Fibroblast of peridontal ligament (primary cell): ENCODE data around the gene KIRREL3.
A peak's percentile ranks its signal among the peaks of the same experiment; 100 is the strongest.

Experiments
- DNase-seq: peaks from one replicate; pipeline ENCODE4 v3.0.0-alpha.2; 2010; ENCODE audit errors: extremely low read depth

KIRREL3 gene

DNA sequence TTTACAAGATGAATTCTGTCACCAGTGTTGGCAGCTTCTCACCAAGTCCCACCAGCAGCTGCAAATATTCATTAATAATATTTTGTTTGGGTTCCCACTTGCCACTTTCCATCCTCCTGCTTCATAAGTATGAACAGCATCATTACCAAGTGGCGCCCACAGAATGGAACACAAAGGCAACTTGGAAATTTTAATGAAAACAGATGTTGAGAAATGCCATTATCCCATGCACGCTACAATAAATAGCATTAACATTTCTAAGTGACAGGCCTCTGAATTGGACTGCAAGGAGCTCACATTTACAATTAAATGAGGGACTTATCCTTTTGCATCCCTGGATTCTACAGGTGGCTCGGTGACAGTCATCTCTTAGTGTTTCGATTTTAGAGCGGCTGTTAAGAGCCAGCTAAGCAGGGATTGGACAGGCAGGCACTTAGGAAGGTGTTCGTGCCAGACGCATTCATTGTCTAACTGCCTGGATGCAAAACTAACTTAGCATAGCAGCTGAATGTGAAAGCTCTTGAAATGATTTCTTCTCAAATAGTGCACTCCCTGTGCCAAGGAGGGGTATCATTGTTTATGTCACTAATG lies 170.3 kb downstream of the KIRREL3 start:
- DNase-seq = no peak

DNA sequence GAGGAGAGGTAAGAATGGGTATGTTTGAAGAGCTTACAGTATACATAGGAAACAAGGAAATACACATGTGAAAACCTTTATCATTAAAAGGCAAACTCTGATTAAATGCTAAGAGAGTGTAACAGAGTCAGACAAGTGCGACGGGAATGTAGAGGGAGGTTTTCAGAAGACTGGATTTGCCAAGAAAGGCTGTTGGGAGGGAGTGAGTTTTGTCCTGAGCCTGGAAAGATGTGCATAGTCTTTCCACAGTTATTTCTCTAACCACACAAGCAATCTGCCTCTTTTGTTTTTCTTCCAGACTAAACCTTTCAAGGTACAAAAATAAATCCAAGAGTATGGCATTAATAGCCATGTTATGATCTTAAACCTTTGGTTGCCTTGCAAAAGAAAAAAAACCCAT lies 170.9 kb downstream of the KIRREL3 start:
- DNase-seq = no peak

DNA sequence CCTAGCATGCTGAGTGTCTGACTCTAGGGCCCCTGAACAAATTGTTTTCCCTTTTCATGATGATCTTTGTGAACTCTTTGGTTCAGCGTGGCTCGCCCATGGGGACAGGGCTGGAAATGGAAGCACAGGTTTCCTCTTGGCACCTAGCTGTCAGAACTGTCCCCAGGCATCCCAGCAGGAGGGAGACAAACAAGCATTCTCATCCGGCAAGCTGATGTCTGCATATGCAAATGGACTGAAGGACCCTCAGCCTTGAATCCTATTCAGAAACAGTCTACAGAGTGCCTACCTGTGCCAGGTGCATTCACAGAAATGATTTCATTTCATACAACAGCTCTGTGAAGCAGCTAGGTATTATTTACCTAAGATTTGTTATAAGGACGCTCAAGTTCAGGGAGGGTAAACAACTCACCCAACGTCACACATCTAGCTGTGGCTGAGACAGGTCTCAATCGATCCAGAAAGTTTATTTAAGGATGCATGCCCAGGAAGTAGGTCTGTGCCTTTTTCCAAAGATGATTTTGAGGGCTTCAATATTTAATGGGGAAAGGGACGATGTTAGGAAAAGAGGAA lies 176.4 kb downstream of the KIRREL3 start:
- DNase-seq = no peak

DNA sequence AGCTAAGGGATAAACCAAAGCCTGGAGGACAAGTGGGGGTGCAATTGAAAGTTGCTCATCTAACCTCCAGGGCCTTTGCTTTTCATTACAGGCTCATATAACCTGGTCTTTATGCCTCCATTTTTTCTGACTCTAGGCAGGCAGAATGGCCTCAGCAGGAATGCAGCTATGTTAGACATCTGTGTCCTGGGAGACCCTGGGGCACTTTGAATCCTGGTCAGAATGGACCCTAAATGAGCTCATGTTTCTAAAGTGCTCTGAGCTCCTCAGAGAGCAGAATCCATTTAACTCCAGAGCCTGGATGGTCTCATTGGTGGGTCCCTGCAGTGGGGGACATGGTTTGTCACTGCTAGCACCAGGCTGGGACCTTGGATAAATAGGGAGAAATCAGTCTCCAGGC lies 177.3 kb downstream of the KIRREL3 start:
- DNase-seq = no peak

DNA sequence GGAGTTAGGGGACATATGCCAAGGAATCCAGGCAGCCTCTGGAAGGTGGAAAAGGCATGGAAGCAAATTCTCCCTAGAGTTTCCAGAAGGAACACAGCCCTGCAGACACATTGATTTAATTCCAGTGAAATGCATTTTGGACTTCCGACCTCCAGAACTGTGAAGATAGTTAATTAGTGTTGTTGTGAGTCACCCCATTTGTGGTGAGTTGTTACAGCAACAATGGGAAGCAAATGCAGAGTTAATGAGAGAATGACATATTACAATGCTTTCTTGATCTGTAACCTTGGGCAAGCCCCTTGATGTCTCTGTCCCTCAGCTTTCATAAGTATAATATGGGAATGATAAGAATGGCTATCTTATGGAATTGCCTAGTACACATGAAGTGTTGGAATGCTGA lies 178.7 kb downstream of the KIRREL3 start:
- no peak for DNase-seq

DNA sequence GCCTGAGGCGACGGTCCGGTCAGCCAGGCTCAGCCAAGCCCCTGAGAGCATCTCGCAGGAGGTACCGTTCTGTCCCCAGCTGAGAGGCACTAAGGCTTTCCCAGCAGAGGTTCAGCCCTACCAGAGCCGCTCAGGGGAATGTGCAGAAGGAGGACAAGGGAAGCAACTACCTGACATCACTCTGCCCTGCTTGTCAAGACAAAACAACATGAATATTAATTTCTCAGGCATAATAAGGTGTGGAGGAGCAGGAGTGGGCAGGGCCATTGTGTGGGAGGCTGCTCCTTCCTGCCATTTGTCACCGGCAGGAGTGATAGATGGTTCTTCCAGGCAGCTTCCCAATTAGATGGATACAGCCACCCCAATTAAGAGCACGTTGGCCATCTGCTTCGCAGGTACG lies 181.4 kb downstream of the KIRREL3 start:
- no peak for DNase-seq

DNA sequence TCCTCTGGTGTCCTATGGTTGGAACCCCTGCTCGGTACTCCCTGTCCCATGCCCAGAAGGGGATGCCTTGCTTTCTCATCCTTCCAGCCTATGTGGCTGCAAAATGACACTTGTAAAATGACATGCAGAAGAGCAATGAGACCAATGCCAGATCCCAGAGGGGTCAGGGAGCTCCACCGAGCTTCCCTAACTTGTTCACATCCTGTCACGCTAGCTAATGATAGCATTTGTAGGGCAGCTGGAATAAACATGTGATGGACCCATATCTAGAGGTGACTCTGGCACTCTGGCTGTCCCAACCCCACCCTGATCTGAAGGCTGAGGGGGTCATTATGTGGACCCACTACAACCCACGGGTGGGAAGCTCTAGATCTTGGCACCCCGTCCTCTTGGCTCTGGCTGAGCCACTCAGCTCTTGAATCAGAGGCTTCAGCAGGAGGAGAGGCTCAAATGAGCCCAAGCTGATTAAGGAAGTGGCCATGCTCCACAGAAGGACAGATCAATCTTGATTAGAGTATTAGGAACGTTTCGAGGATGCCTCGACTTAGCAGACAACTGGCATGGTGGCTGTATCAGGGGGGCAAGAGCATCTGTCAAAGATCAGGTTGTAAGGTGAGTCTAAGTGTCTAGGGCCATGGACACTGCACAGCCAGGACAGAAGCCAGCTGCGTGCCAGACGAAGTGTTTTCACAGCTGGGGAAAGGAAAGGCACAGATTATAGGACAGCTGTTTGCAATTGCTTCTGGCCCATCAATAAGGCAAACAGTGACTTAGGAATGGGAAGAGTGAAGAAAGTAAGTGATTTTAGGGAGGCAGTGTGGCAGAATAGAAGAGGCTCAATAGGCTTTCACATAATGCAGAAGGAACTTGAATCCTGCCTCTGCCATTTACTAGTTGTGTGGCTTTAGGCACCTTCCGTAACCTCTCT lies 182.8 kb downstream of the KIRREL3 start:
- DNase-seq = peak; percentile 27

DNA sequence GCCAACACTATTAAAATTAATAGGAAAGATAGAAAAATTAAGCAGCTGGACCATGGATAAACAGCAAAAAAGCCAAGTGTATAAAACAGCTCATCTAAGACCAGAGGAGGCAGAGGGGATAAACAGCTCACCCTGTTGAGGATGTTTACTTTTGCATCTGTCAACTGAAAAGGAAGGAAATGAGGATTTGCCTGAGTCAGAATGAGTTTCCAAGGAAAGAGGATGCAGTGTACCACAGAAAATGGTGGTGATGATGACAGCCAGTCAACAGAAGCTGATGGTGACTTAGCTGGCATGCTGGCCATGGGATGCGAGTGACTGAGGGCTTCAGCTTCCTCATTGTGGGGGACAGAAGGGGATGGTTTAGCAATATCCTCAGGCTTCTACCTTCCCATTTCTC lies 183.5 kb downstream of the KIRREL3 start:
- DNase-seq = no peak

DNA sequence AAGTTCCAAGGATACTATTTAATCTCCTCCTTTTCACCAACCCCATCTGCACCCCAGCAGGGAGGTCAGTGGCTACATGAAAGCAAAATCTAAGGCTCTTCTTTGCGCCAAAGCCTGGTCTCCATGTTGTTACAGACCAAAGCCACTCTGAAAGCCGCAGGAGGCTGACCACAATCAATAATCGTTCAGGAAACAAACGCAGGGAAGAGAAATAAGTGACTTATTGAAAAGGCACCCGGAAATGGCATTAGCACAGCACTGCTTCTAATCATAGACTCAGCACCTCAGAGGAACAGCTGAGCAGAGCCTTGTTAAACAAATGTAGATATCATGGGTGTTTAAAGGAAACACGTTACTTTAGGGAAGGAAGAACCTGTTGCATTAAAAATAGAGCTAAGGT lies 183.9 kb downstream of the KIRREL3 start:
- DNase-seq = no peak

DNA sequence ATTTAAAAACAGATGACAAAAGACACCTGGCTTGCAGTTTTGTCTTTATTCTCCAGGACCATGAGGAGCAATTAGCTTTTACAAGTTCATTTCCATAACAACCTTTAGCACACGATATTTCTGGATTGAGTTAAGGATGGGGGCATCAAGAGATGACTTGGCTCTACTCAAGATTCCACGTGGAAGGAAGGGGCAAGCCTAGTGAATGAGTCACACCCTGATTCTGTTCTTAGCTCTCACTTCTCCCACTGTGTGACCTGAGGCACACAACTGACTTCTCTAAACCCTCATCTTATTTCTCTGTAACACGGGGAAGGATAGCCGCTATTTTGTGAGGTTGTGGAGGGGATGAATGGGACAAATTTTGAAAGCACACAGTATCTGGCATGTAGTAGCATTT lies 185.5 kb downstream of the KIRREL3 start:
- DNase-seq = peak; percentile 27

DNA sequence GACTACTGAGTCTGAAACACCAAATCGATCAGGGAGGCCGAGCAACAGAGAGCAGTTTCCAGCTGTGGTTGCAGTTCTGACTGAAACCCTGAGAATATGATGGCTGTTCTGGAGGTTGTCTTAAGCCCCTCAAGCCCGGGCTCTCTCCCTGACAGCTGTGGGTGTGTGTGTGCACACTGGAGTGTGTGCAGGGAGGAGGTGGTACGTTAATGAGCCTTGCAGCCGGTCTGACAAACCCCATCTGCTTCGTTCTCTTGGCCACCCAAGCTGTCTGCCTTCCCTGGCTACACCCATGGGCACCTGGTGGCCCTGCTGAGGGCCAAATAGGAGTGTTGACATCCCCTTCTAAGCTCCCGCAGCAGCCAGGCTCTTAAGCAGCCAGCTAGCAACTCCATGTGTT lies 189.8 kb downstream of the KIRREL3 start:
- no peak for DNase-seq

DNA sequence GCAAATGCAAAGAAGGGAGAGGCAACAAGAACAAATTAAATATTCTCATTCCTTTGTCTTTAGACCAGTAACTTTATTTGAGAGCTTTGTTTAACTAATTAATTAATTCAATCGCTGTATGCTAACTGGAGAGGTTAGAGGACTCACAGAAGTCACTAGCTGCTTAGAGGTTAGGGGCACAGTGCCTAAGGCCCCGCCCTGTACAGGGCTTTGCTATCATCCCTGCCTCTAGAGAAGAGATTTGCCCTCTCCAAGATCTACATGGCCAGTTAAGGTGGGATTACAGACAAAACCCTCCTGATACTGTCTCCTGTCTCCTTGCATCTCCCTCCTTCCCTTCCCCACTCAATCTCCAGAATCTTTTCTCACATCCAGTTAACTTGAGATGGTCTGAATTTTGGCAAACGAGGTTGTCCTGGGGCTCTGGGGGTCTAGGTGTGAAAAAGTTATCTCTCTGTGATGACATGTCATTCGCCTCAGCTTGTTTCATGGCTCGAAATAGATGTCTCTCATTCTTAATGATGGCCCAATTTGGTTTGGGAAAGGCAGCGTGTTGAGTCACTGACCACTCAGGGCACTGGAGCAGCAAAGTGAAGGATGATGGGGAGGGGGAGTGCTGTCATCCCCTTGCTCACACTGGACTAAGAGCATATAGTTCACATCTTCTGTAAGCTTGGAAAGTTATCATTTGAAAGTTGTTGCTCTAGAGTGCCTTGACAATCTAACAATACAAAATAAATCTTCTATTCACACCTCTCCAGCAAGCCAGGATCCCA lies 190.9 kb downstream of the KIRREL3 start:
- DNase-seq = no peak

DNA sequence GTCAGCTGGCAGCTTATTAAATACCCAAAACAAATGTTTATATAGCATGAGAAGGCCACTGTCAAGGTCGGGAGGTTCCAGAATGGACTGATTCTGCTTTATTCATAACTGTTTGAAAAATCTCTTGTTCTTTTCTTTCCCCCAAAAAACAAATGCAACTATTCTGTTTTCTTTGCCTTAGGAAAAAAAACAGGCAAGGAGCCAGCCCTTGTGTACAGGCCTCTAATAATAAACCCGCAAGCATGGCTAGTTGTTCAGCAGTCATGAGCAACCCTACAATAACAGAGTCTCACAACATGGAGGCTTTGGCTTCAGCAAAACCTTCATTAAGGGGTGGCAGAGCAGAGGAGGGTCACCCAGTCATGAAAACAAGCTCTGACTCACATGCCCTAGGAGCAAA lies 191.7 kb downstream of the KIRREL3 start:
- DNase-seq = no peak

DNA sequence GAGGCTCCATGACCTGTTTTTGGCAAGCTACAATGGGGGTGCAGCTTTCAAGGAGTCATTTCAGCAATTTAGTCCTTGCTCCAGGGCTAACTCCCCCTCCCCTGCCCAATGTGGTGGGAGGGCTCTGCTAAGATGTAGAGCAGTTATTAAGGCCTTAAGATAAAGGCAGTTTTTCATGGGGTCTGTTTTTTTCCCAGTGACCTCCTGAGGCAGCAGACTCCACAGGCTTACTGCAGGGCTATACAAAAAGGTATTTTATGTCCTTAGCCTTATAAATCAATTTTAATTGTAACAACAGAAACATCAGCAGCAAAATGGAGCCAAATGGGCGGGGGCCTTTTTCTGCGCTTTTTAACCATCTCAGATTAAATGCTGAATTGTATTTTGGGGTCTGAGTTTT lies 192.3 kb downstream of the KIRREL3 start:
- DNase-seq = no peak

DNA sequence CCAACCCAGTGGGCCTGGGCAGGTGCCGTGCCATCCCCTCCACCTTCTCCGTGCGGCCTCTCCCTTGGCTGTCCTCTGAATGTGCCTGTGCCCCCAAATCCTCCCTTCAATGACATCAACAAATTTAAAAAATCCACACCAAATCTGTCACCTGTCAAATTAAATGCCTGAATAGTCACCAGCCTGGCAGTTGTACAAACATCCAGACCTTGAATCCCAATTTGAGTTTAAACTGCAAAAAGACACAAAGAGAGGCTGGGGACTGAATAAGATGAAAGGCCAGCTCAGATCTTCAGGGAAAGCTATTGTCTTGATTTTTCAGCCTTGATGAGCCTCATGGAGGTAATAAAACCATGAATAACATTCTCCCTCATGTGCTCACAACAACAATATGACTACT lies 194.7 kb downstream of the KIRREL3 start:
- no peak for DNase-seq

DNA sequence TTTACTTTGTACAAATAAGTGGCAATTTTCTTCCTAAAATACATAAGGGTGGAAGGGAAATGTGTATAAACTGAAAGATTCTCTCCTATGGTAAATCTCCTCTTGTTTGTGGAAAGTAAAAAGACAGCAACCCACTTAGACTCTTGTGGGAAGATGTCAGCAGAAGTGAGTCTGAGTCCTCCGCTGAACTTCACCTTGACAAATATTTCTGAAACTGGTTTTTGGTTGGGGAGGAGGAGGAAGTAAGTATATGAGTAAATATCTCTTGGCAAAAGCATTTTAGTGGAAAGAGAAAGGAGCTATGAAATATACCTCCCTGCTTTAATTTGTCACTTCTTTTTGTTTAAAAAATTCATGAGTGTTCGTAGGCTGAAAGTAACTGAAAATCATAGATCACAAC lies 196.2 kb downstream of the KIRREL3 start:
- DNase-seq = no peak

DNA sequence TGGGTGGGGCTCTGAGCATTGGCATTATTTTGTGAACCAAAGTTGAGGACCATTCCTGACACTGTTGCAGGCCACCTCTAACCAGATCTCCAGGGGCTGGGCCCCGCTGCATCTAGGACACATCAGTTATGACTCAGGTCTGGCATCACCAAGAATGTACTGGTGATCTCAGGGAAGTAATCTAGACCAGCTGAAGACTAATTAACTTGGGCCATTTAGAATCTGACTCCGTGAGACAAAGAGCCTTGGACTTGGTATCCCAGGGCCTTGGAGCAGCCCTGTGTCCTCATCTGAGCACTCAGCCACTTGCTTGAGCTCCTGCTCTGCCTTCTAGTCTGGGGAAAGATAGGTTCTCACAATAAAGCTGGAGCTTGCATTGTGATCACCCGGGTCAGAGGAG lies 200.6 kb downstream of the KIRREL3 start:
- DNase-seq = peak; percentile 73

DNA sequence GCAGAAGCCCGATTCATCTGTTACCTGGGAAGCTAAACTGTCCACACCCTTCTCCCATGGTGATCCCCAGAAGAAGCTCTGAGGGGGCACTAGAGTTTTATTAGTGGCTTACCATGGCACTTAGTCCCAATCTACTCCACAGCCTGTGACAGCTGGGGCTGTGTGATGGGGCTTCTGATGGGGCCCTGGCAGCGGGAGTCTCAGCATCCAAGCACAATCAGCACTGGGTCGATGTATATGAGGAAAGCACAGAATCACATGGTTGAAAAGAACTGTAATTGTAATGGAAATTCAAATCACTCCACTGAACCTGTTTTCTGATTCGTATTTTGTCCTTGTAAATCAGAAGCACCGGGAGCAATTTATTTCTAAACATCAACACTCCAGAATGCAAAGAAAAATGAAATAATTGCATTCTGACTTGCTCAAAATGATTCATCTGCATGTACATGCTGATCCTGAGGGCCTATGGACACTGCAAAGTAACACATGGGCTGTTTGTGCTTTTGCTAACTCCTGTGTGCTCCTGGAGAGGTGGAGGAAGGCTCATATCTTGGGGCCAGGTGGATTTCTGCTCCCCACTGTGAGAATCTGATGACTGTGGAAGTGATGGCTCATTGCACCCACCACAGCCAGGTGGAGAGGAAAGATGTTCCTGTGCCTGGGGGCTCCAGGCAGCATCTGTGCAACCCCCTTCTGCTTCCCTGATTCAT lies 203.0 kb downstream of the KIRREL3 start:
- DNase-seq = no peak

DNA sequence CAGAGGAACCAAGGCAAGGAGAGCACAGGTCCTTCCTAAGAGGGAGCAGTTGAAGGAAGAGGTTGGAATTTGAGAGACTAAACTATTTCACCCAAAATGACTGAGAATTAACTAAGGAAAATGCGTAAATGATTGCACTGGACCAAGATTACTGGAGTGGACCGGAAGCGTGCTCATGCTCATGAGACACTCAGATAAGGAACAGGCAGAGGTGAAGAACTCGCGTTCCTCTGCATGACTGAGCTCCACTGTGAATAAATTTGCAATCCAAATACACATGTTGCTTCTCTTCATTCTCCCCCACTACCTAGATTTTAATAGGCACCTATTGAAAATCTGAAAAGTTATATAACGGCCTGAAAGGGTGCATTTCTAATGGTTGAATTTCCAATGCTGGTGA lies 207.0 kb downstream of the KIRREL3 start:
- no peak for DNase-seq

DNA sequence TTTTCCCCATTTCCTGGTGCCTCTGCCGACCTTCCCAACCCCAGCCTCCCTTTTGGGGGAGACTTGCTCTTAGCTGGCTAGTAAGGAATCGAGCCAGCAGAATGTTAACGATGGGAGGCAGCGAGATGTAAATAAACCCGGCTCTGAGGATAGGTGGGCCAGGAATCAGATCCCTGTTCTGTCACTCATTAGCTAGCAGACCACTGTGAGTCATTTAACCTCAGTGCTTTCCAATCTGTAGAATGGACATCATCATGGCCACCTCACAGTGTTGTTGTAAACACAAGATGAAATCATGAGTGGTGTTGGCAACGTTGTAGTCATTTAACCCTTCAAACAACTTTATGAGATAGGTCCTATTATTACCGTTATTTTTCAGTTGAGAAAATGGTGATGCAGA lies 208.6 kb downstream of the KIRREL3 start:
- no peak for DNase-seq

DNA sequence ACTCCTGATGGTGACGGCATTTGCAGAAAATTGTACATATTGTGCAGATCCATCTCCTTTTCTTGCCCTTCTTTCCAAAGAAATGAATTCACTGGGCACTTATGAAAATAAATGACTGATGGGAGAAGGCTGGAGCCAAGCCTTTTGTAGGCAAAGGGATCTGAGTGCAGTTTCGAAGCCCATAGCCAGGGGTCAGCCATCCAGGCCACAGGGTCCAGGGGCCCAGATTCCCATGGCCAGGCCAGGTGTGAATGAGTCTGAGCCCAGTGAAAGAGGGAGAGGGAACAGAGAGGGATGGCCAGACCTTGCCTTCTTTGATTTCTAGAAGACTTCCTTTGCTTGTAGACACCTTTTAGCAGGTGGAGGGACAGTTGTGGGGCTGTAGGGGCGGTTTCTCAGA lies 209.1 kb downstream of the KIRREL3 start:
- no peak for DNase-seq
